ENCODE results near the gene CD46. TPM values are rescaled to one million over a fixed set of nuclear protein-coding genes. Genes with fewer than 3 reads are reported as not detected.
A peak's percentile ranks its signal among the peaks of the same experiment; 100 is the strongest.
"Not testable (repeated sequence)": the region's sequence is repeated elsewhere in the genome, so short reads cannot be mapped to it uniquely, and the experiment has no call there.

The CD46 gene
- total RNA-seq, result 10 to 100 TPM; 58.0 to 69.8 (median 63.5) TPM

DNA sequence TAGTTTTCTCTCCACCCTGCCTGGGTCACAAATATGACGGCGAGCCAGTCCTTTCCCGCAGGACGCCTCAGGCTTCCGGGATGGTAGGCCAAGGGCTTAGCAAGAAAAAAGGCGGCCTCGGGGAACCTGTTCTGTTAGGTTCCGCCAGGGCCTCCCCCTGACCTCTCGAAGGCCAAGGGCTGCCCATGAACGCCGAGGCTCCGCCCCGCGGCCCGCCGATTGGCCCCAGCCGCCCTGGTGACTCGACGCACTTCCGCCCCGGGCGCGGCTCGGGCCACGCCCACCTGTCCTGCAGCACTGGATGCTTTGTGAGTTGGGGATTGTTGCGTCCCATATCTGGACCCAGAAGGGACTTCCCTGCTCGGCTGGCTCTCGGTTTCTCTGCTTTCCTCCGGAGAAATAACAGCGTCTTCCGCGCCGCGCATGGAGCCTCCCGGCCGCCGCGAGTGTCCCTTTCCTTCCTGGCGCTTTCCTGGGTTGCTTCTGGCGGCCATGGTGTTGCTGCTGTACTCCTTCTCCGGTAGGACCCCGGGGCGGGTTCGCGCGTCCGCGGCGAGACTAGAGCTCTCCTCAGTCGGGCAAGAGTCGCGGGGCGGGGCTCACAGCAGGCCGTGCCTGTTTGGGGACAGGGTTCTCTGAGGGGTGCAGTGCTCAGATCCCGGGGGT, at the start of gene CD46:
Gene CD46 (plus strand): TSS at position 265 of the 666 bp plus-strand sequence. CDS start 159 bp downstream, at position 424.
- ATAC-seq, result peak; percentile 98 to 99
- peaks cover 71% of the 10 kb centered on the region for H3K4me1 Mint-ChIP-seq (ENCODE audit: low read depth)
- peak within 1 kb of the TSS; percentile 100 for H3K4me3 Mint-ChIP-seq
- H3K9me3 Mint-ChIP-seq, result no peaks in the 10 kb centered on the region
- H3K27me3 Mint-ChIP-seq (ENCODE audit: low read depth), result no peaks in the 10 kb centered on the region
- peak; percentile 90 for DNase-seq
- peaks cover 7% of the 10 kb centered on the region for H3K36me3 Mint-ChIP-seq (ENCODE audit: insufficient read depth)

- no peaks in the 10 kb centered on the region for H3K4me1 Mint-ChIP-seq (ENCODE audit: low read depth)
Observed at GRCh38 chr1:207702317-207702716, 49.5 kb upstream of the CD46 start.

DNA sequence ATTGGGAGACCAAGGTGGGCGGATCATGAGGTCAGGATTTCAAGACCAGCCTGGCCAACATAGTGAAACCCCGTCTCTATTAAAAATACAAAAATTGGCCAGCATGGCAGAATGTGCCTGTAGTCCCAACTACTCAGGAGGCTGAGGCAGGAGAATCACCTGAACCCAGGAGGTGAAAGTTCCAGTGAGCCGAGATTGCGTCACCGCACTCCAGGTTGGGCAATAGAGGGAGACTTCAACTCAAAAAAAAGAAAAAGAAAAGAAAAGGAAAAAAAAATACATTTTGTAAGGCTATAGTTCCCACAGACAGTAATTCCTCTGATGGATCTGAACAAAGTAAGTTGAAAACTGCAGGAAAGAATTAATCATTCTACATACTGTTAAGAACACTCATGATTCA, 48.1 kb upstream of the CD46 start:
- H3K27me3 Mint-ChIP-seq (ENCODE audit: low read depth), result no peaks in the 10 kb centered on the region
- DNase-seq (no peak), ATAC-seq (no peak)
- H3K36me3 Mint-ChIP-seq (ENCODE audit: insufficient read depth), result no peaks in the 10 kb centered on the region
- no peaks in the 10 kb centered on the region for H3K9me3 Mint-ChIP-seq
- H3K4me1 Mint-ChIP-seq (ENCODE audit: low read depth), result no peaks in the 10 kb centered on the region
- H3K4me3 Mint-ChIP-seq, result no peak overlapping the region

More at GRCh38 chr1:207702317-207702716, 49.5 kb upstream of the CD46 start:
- no peaks in the 10 kb centered on the region for H3K27me3 Mint-ChIP-seq (ENCODE audit: low read depth)
- ATAC-seq (no peak), DNase-seq (no peak)
- H3K9me3 Mint-ChIP-seq, result no peaks in the 10 kb centered on the region
- H3K36me3 Mint-ChIP-seq (ENCODE audit: insufficient read depth), result no peaks in the 10 kb centered on the region
- H3K4me3 Mint-ChIP-seq, result no peak overlapping the region

DNA sequence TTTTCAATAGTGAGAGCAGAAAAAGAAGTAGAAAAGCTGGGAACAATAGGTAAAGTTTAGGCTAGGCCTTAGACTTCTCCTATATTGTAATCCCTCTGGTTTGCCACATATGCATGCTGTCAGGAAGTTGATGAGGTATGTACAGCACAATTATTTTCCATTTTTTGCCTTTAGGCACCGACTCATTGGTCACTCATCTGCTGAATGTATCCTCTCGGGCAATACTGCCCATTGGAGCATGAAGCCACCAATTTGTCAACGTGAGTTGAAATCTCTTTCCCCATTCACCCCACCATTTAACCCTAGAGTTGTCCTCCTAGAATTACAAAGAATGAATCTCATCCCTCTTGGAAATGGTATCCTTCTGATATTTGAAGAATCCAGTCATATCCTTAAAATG, 43.9 kb upstream of the CD46 start:
- not testable (repeated sequence) for H3K27me3 Mint-ChIP-seq (ENCODE audit: low read depth); DNase-seq; H3K9me3 Mint-ChIP-seq; H3K36me3 Mint-ChIP-seq (ENCODE audit: insufficient read depth); H3K4me3 Mint-ChIP-seq; H3K4me1 Mint-ChIP-seq (ENCODE audit: low read depth); ATAC-seq

DNA sequence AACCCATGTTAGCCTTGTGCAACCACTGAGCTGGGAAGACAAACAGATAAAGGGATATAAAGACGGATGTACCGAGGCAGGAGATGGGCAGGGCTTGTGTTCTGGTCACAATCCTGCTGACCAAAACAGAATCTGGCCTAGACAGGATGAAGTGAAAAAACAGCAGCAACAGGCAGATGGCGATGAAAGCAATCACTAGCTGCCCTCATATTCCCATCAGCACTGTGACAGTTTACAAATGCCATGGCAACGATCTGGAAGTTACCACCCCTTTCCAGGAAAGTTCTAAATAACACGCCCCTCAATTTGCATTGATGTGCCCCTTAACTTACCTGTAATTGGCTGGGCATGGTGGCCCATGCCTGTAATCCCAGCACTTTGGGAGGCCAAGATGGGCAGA, 40.6 kb upstream of the CD46 start:
- DNase-seq, result no peak
- ATAC-seq, result no peak
- no peaks in the 10 kb centered on the region for H3K27me3 Mint-ChIP-seq (ENCODE audit: low read depth)

GRCh38 chr1:207712701-207713100, 39.2 kb upstream of the CD46 start:
- not testable (repeated sequence) for H3K36me3 Mint-ChIP-seq (ENCODE audit: insufficient read depth); ATAC-seq; DNase-seq; H3K27me3 Mint-ChIP-seq (ENCODE audit: low read depth); H3K4me3 Mint-ChIP-seq; H3K4me1 Mint-ChIP-seq (ENCODE audit: low read depth); H3K9me3 Mint-ChIP-seq

More for the DNA sequence above, 40.6 kb upstream of the CD46 start:
- H3K36me3 Mint-ChIP-seq (ENCODE audit: insufficient read depth), result no peaks in the 10 kb centered on the region
- no peaks in the 10 kb centered on the region for H3K9me3 Mint-ChIP-seq
- H3K4me3 Mint-ChIP-seq, result no peak overlapping the region
- peaks cover 2% of the 10 kb centered on the region for H3K4me1 Mint-ChIP-seq (ENCODE audit: low read depth)

- no peaks in the 10 kb centered on the region for H3K27me3 Mint-ChIP-seq (ENCODE audit: low read depth)
- no peaks in the 10 kb centered on the region for H3K36me3 Mint-ChIP-seq (ENCODE audit: insufficient read depth)
- no peaks in the 10 kb centered on the region for H3K9me3 Mint-ChIP-seq
- DNase-seq (no peak), ATAC-seq (no peak)
- peaks cover 2% of the 10 kb centered on the region for H3K4me1 Mint-ChIP-seq (ENCODE audit: low read depth)
- no peak overlapping the region for H3K4me3 Mint-ChIP-seq
Observed at GRCh38 chr1:207713529-207713928, 38.3 kb upstream of the CD46 start.

- no peaks in the 10 kb centered on the region for H3K9me3 Mint-ChIP-seq
- no peak overlapping the region for H3K4me3 Mint-ChIP-seq
- DNase-seq (no peak), ATAC-seq (no peak)
- no peaks in the 10 kb centered on the region for H3K27me3 Mint-ChIP-seq (ENCODE audit: low read depth)
- H3K4me1 Mint-ChIP-seq (ENCODE audit: low read depth), result no peaks in the 10 kb centered on the region
- H3K36me3 Mint-ChIP-seq (ENCODE audit: insufficient read depth), result no peaks in the 10 kb centered on the region
Observed at GRCh38 chr1:207719234-207719633, 32.6 kb upstream of the CD46 start.

DNA sequence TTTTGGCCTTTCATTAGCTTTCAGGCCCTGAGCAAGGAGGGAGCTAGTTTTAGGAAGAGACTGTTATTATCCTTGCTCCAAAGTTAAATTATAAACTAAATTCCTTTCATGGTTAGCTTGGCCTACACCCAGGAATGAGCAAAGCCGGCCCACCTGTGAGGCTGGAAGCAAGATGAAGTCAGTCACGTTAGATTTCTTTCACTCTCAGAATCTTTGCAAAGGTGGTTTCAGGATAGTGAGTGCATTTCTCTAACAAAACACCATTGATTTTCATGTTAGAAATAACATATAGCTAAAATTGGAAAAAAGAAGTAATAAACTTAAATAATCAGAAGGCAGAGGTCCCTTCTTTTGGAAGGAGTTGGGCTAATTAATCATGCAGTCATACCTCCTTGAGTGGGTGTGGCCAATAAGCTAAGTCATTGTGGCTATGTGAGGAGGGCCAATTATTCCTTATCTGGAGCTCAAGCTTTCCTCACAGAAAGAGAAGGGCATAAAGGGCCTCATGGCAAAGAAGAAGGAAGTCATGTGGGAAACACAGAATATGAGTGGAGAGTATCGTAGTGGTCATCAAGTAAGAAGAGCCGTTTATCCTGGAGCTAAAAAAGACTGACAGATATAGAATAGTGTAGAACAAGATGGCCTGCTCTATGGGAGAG, 23.5 kb upstream of the CD46 start:
- DNase-seq; ATAC-seq; H3K27me3 Mint-ChIP-seq (ENCODE audit: low read depth); H3K9me3 Mint-ChIP-seq; H3K4me3 Mint-ChIP-seq; H3K36me3 Mint-ChIP-seq (ENCODE audit: insufficient read depth): not testable (repeated sequence)
- H3K4me1 Mint-ChIP-seq (ENCODE audit: low read depth), result peaks cover 13% of the 10 kb centered on the region

- H3K4me3 Mint-ChIP-seq; H3K27me3 Mint-ChIP-seq (ENCODE audit: low read depth); DNase-seq; H3K36me3 Mint-ChIP-seq (ENCODE audit: insufficient read depth); H3K9me3 Mint-ChIP-seq; H3K4me1 Mint-ChIP-seq (ENCODE audit: low read depth); ATAC-seq: not testable (repeated sequence)
Observed at GRCh38 chr1:207737503-207738157, 14.2 kb upstream of the CD46 start.

DNA sequence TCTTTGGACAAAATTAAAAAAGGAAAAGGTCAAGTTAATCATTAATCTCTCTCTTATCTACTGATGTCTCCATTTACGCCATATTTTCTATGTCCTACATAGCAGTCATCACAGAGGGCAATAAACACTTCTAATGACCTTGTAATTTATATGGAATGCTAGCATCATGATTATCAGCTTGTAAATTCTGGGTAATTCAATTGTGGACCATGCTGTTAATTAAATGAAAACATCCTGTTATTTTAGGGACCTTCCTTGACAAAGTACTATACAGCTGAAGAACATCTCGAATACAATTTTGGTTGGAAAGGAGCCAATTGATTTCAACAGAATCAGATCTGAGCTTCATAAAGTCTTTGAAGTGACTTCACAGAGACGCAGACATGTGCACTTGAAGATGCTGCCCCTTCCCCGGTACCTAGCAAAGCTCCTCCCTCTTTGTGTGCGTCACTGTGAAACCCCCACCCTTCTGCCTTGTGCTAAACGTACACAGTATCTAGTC, 13.6 kb upstream of the CD46 start:
- peak; percentile 34 for DNase-seq
- H3K9me3 Mint-ChIP-seq, result not testable (repeated sequence)
- ATAC-seq, result peak in 1 of 2 donors; percentile 57

DNA sequence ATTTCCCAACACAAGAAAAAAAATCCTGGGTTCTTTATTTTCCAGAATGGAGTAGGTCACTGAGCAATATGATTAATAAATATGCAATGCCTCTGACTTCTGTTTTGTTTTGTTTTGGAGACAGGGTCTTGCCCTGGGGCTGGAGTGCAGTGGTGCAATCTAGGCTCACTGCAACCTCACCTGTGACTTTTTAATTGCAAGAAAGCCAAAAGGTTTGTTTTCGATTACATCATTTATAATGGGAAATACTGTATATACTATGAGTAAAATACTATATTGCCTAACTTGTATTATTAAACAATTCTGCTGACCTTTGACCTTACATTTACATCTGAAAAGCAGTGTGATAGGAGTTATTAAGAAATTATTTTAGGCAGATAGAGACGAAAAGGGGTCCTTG, 11.6 kb upstream of the CD46 start:
- H3K4me1 Mint-ChIP-seq (ENCODE audit: low read depth), result peaks cover 6% of the 10 kb centered on the region

More for the DNA sequence above, 13.6 kb upstream of the CD46 start:
- not testable (repeated sequence) for H3K4me3 Mint-ChIP-seq; H3K27me3 Mint-ChIP-seq (ENCODE audit: low read depth); H3K36me3 Mint-ChIP-seq (ENCODE audit: insufficient read depth); H3K4me1 Mint-ChIP-seq (ENCODE audit: low read depth)

GRCh38 chr1:207742850-207743555, 8.9 kb upstream of the CD46 start:
- Mint-ChIP-seq H3K36me3 (ENCODE audit: insufficient read depth) (no peaks in the 10 kb centered on the region), H3K9me3 (no peaks in the 10 kb centered on the region), H3K27me3 (ENCODE audit: low read depth) (no peaks in the 10 kb centered on the region), H3K4me1 (ENCODE audit: low read depth) (peaks cover 6% of the 10 kb centered on the region), H3K4me3 (no peak overlapping the region)
- ATAC-seq (no peak), DNase-seq (no peak)

More for the DNA sequence above, 11.6 kb upstream of the CD46 start:
- Mint-ChIP-seq H3K9me3 (no peaks in the 10 kb centered on the region), H3K4me3 (no peak overlapping the region), H3K36me3 (ENCODE audit: insufficient read depth) (no peaks in the 10 kb centered on the region), H3K27me3 (ENCODE audit: low read depth) (no peaks in the 10 kb centered on the region)
- DNase-seq (no peak), ATAC-seq (no peak)

DNA sequence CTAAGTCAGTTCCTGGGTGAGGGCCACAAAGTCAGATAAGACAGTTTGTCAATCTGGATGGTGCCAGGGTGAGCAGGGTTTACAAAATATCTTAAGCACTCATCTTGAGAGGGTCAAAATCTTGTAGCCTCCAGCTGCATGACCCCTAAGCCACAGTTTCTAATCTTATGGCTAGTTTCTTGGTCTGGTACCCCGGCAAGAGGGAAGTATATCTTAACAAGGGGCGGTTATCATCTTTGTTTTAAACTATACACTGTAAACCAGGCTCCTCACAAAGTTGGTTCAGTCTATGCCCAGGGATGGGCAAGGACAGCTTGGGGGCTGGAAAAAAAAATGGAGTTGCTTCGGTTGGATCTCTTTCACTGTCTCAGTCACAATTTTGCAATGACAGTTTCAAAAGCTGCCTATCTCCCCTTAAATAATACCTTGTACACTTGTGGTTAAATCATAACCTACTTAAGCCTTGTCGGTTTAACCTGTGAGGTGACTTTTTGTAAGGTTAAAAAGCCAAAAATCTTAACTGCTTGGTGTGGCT, 7.8 kb upstream of the CD46 start:
- Mint-ChIP-seq H3K36me3 (ENCODE audit: insufficient read depth) (no peaks in the 10 kb centered on the region), H3K4me1 (ENCODE audit: low read depth) (peaks cover 8% of the 10 kb centered on the region), H3K9me3 (no peaks in the 10 kb centered on the region), H3K4me3 (no peak overlapping the region), H3K27me3 (ENCODE audit: low read depth) (no peaks in the 10 kb centered on the region)
- ATAC-seq (no peak), DNase-seq (no peak)

Measured in activated T-cell treated with anti-CD3 and anti-CD28 coated beads, Interleukin-2, amount 50 U/mL, for 4 hours (primary cell).